KBM-7 (cell line): ENCODE measurements around the gene OR52W1.

Source experiments
- DNase-seq: peaks from one replicate; pipeline ENCODE4 v3.0.0-alpha.2; 2015
- in situ Hi-C: fragments of 300-500 bp; cut with MboI; formaldehyde crosslinking; loops from 2 replicates; pipeline ENCODE4 v1.14.3; 2020; ENCODE audit warnings: low sequenced_read_pairs, low pct_unique_long_range_greater_than_20kb, mixed read lengths

OR52W1 gene

GRCh38 chr11:6210274-6210955 is 11.4 kb downstream of the OR52W1 start:
- no peak for DNase-seq
- in situ Hi-C loops = no loop called here

GRCh38 chr11:6214530-6214929 is 15.5 kb downstream of the OR52W1 start:
- in situ Hi-C loops = no loop called here
- DNase-seq = no peak

GRCh38 chr11:6216501-6216900 is 17.5 kb downstream of the OR52W1 start:
- DNase-seq = no peak
- in situ Hi-C loops = no loop called here

- in situ Hi-C loops = no loop called here
- DNase-seq = no peak
Observed at GRCh38 chr11:6217722-6218121, 18.7 kb downstream of the OR52W1 start.

- in situ Hi-C loops = no loop called here
- DNase-seq = no peak
Observed at GRCh38 chr11:6219359-6219758, 20.3 kb downstream of the OR52W1 start.

GRCh38 chr11:6223854-6224253 is 24.8 kb downstream of the OR52W1 start:
- in situ Hi-C loops = no loop called here
- no peak for DNase-seq

GRCh38 chr11:6224421-6224820 is 25.4 kb downstream of the OR52W1 start:
- in situ Hi-C loops = no loop called here
- no peak for DNase-seq

- in situ Hi-C loops = no loop called here
Observed at GRCh38 chr11:6225024-6225423, 26.0 kb downstream of the OR52W1 start.

GRCh38 chr11:6225896-6226295 is 26.9 kb downstream of the OR52W1 start:
- in situ Hi-C loops = no loop called here
- DNase-seq = peak; percentile 54

More at GRCh38 chr11:6225024-6225423, 26.0 kb downstream of the OR52W1 start:
- DNase-seq = no peak

GRCh38 chr11:6228520-6228919 is 29.5 kb downstream of the OR52W1 start:
- DNase-seq = no peak
- in situ Hi-C loops = no loop called here

GRCh38 chr11:6229911-6230310 is 30.9 kb downstream of the OR52W1 start:
- in situ Hi-C loops = no loop called here
- peak; percentile 51 for DNase-seq

GRCh38 chr11:6232899-6233298 is 33.9 kb downstream of the OR52W1 start:
- in situ Hi-C loops = no loop called here
- DNase-seq = no peak

- DNase-seq = peak; percentile 13
- in situ Hi-C loops = no loop called here
Observed at GRCh38 chr11:6233984-6234386, 35.0 kb downstream of the OR52W1 start.

- in situ Hi-C loops = no loop called here
Observed at GRCh38 chr11:6234387-6235107, 35.5 kb downstream of the OR52W1 start, which contains the start of gene FHIP1B. FHIP1B (minus strand) TSS chr11:6234636; CDS start chr11:6224516, 10,120 bp downstream.

GRCh38 chr11:6237266-6237665 is 38.2 kb downstream of the OR52W1 start:
- no peak for DNase-seq
- in situ Hi-C loops = no loop called here

More at GRCh38 chr11:6234387-6235107, 35.5 kb downstream of the OR52W1 start, which contains the start of gene FHIP1B:
- peak; percentile 100 for DNase-seq

GRCh38 chr11:6237761-6238302 is 38.8 kb downstream of the OR52W1 start:
- no peak for DNase-seq
- in situ Hi-C loops = no loop called here

GRCh38 chr11:6238902-6239301 is 39.9 kb downstream of the OR52W1 start, which contains the start of gene CNGA4:
CNGA4 (plus strand) TSS chr11:6239089; CDS start chr11:6239207, 118 bp downstream.
- DNase-seq = no peak
- in situ Hi-C loops = no loop called here

- in situ Hi-C loops = no loop called here
- no peak for DNase-seq
Observed at GRCh38 chr11:6240139-6240538, 41.1 kb downstream of the OR52W1 start.

- in situ Hi-C loops = no loop called here
Observed at GRCh38 chr11:6240781-6241180, 41.8 kb downstream of the OR52W1 start.

GRCh38 chr11:6241316-6241715 is 42.3 kb downstream of the OR52W1 start:
- DNase-seq = no peak
- in situ Hi-C loops = no loop called here

More at GRCh38 chr11:6240781-6241180, 41.8 kb downstream of the OR52W1 start:
- peak; percentile 61 for DNase-seq
